IMR-90 (cell line): ENCODE data around the gene KLRB1.

Experiments used
- CTCF ChIP-seq: conservative IDR thresholded peaks from 2 replicates; pipeline ENCODE4 v1.5.1; 2012; ENCODE audit warnings: mild to moderate bottlenecking, low read depth, low read length, improper control_type of control experiment
- POLR2A ChIP-seq: IDR thresholded peaks from 2 replicates; pipeline ENCODE4 v1.6.1; 2012; ENCODE audit warnings: mild to moderate bottlenecking, low read depth, low read length
- RAD21 ChIP-seq: IDR thresholded peaks from 2 replicates; pipeline ENCODE4 v1.6.1; 2012; ENCODE audit warnings: low read length, improper control_type of control experiment
- RCOR1 ChIP-seq: IDR thresholded peaks from 2 replicates; pipeline ENCODE4 v1.6.1; 2012; ENCODE audit warnings: mild to moderate bottlenecking, low read length, improper control_type of control experiment; ENCODE audit not compliant: insufficient replicate concordance
- RFX5 ChIP-seq: IDR thresholded peaks from 2 replicates; pipeline ENCODE4 v1.8.0; 2012; ENCODE audit warnings: low read depth, mild to moderate bottlenecking, low read length, moderate library complexity

GRCh38 chr12:9605483-9605882 is 2.2 kb downstream of the KLRB1 start:
- no peak for TF ChIP-seq RCOR1
- TF ChIP-seq CTCF = no peak
- no peak for TF ChIP-seq POLR2A
- no peak for TF ChIP-seq RAD21
- no peak for TF ChIP-seq RFX5
